Lower leg skin (tissue), 3 donors: ENCODE measurements around the gene SHISAL1.

Source experiments
- CTCF ChIP-seq, 3 donors: fragments of 450-650 bp; IDR thresholded peaks; one replicate each; pipeline ENCODE4 v1.5.1; 2016; ENCODE audit warnings: antibody characterized with exemption in 3 of 3, mild to moderate bottlenecking in 3 of 3, moderate library complexity in 2 of 3
- POLR2A ChIP-seq, 2 donors: fragments of 450-650 bp; IDR thresholded peaks; one replicate each; pipeline ENCODE4 v1.6.1; 2016 to 2017; ENCODE audit warnings: antibody characterized with exemption in 2 of 2, mild to moderate bottlenecking in 1 of 2, moderate library complexity in 1 of 2

DNA sequence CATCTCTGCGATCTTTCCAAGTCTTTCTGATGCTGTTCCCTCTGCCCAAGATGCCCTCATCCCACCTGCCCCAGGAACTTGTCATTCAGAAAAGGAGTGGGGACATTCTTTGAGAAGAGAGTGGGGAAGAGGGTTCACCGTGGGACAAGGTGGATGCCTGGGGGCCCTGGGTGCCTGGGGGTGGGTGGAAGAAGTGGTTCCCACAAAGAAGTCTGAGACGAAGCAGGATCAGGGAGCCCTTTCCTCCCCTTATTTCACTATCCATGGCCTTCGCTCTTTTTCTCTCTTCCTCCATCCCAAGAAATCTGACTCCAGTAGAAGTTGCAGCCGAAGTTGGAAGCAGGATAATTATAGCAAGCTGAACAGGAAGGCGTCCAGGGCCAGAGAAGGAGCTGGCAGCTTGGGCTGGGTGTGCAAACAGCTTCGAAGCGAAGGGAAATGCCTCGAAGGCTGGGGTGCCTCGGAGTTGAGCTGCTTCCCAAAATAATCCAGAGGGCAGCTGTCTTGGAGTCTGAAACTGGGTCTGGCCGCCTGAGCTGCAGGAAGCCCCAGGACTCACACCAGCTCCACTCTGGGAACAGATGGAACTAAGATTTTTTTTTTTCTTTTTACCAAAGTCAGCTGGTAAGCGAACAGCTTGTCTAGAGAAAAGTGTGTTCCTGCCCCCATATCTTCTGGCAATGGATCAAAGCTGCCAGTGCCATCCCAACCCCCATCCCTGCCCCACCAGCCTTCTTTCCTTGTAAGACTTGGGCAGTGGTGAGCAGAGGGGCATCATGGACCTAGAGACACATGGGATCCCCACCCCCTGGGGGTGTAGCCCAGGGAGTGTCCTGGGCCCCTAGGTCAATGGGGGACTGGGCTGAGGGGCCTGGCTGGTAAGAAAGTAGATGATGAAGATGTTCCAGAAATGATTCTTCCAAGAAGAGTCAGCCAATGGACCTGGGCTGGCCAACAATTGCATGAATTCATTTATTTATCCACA lies 100.5 kb downstream of the SHISAL1 start:
- TF ChIP-seq POLR2A (IDR thresholded peaks at IDR 0.05) (no peak), CTCF (IDR thresholded peaks at IDR 0.05) (no peak)
